IPS-18a (cell line): ENCODE results near the gene RHOF.

Experiments
- H3K27ac ChIP-seq: one replicate; pipeline ENCODE4 v1.5.1; 2013; ENCODE audit warnings: low read length
- H3K27me3 ChIP-seq: one replicate; pipeline ENCODE4 v1.6.1; 2013; ENCODE audit warnings: mild to moderate bottlenecking, low read length; ENCODE audit not compliant: control insufficient read depth, insufficient read depth
- H3K36me3 ChIP-seq: one replicate; pipeline ENCODE4 v1.6.1; 2013; ENCODE audit warnings: low read depth, low read length; ENCODE audit not compliant: control insufficient read depth
- H3K4me1 ChIP-seq: one replicate; pipeline ENCODE4 v1.6.1; 2013; ENCODE audit warnings: low read depth, low read length; ENCODE audit not compliant: control insufficient read depth
- H3K4me3 ChIP-seq: one replicate; pipeline ENCODE4 v1.5.1; 2013; ENCODE audit warnings: low read length
- H3K9ac ChIP-seq: one replicate; pipeline ENCODE4 v1.6.1; 2013; ENCODE audit warnings: mild to moderate bottlenecking, low read length, moderate library complexity
- H3K9me3 ChIP-seq: one replicate; pipeline ENCODE4 v1.6.1; 2013; ENCODE audit warnings: low read depth, low read length; ENCODE audit not compliant: control insufficient read depth

RHOF gene

GRCh38 chr12:121793440-121793837 lies at the start of gene RHOF:
RHOF (minus strand) TSS chr12:121793688; CDS start chr12:121793633, 55 bp downstream.
- H3K4me3 ChIP-seq, result peak within 1 kb of the TSS; percentile 64
- H3K9ac ChIP-seq, result peak within 1 kb of the TSS; percentile 14
- H3K27me3 ChIP-seq, result no peaks in the 10 kb centered on the region
- no peaks in the 10 kb centered on the region for H3K9me3 ChIP-seq
- no peaks in the 10 kb centered on the region for H3K36me3 ChIP-seq
- H3K27ac ChIP-seq, result no peak within 1 kb of the TSS
- peaks cover 19% of the 10 kb centered on the region for H3K4me1 ChIP-seq

GRCh38 chr12:121839993-121840761 lies 46.7 kb upstream of the RHOF start:
- no peak overlapping the region for H3K27ac ChIP-seq
- no peaks in the 10 kb centered on the region for H3K27me3 ChIP-seq
- H3K36me3 ChIP-seq, result no peaks in the 10 kb centered on the region
- no peaks in the 10 kb centered on the region for H3K4me1 ChIP-seq
- no peaks in the 10 kb centered on the region for H3K9me3 ChIP-seq
- peak overlapping the region; percentile 49 for H3K9ac ChIP-seq
- peak overlapping the region; percentile 78 for H3K4me3 ChIP-seq

- no peaks in the 10 kb centered on the region for H3K4me1 ChIP-seq
- H3K36me3 ChIP-seq, result no peaks in the 10 kb centered on the region
- no peaks in the 10 kb centered on the region for H3K9me3 ChIP-seq
- peak overlapping the region; percentile 49 for H3K9ac ChIP-seq
- H3K27me3 ChIP-seq, result no peaks in the 10 kb centered on the region
- H3K4me3 ChIP-seq, result peak overlapping the region; percentile 78
- H3K27ac ChIP-seq, result no peak overlapping the region
Observed at GRCh38 chr12:121839106-121839992, 45.9 kb upstream of the RHOF start.

- H3K9me3 ChIP-seq, result no peaks in the 10 kb centered on the region
- H3K9ac ChIP-seq, result no peak overlapping the region
- no peaks in the 10 kb centered on the region for H3K4me1 ChIP-seq
- no peaks in the 10 kb centered on the region for H3K27me3 ChIP-seq
- no peak overlapping the region for H3K4me3 ChIP-seq
- no peaks in the 10 kb centered on the region for H3K36me3 ChIP-seq
- H3K27ac ChIP-seq, result no peak overlapping the region
Observed at GRCh38 chr12:121838126-121838525, 44.6 kb upstream of the RHOF start.

GRCh38 chr12:121837680-121838079 lies 44.2 kb upstream of the RHOF start:
- H3K27ac ChIP-seq, result no peak overlapping the region
- no peak overlapping the region for H3K4me3 ChIP-seq
- H3K9me3 ChIP-seq, result no peaks in the 10 kb centered on the region

GRCh38 chr12:121831571-121832245 lies 38.2 kb upstream of the RHOF start:
- Histone ChIP-seq H3K36me3 (peaks cover 21% of the 10 kb centered on the region), H3K27me3 (no peaks in the 10 kb centered on the region)

More at GRCh38 chr12:121837680-121838079, 44.2 kb upstream of the RHOF start:
- no peak overlapping the region for H3K9ac ChIP-seq
- no peaks in the 10 kb centered on the region for H3K36me3 ChIP-seq
- H3K4me1 ChIP-seq, result no peaks in the 10 kb centered on the region
- no peaks in the 10 kb centered on the region for H3K27me3 ChIP-seq

GRCh38 chr12:121830588-121831265 lies 37.2 kb upstream of the RHOF start:
- Histone ChIP-seq H3K9ac (no peak overlapping the region), H3K4me1 (no peaks in the 10 kb centered on the region), H3K36me3 (peaks cover 21% of the 10 kb centered on the region), H3K4me3 (no peak overlapping the region), H3K27me3 (no peaks in the 10 kb centered on the region), H3K27ac (no peak overlapping the region), H3K9me3 (no peaks in the 10 kb centered on the region)

More at GRCh38 chr12:121831571-121832245, 38.2 kb upstream of the RHOF start:
- Histone ChIP-seq H3K4me1 (no peaks in the 10 kb centered on the region), H3K9me3 (no peaks in the 10 kb centered on the region), H3K27ac (no peak overlapping the region), H3K9ac (no peak overlapping the region), H3K4me3 (no peak overlapping the region)

GRCh38 chr12:121830134-121830533 lies 36.6 kb upstream of the RHOF start:
- Histone ChIP-seq H3K27me3 (no peaks in the 10 kb centered on the region), H3K4me1 (no peaks in the 10 kb centered on the region), H3K27ac (no peak overlapping the region), H3K9me3 (no peaks in the 10 kb centered on the region), H3K36me3 (peaks cover 21% of the 10 kb centered on the region), H3K9ac (no peak overlapping the region), H3K4me3 (no peak overlapping the region)

GRCh38 chr12:121829250-121829918 lies 35.9 kb upstream of the RHOF start:
- H3K4me3 ChIP-seq, result no peak overlapping the region
- H3K4me1 ChIP-seq, result no peaks in the 10 kb centered on the region
- H3K27me3 ChIP-seq, result no peaks in the 10 kb centered on the region
- peaks cover 21% of the 10 kb centered on the region for H3K36me3 ChIP-seq
- no peak overlapping the region for H3K27ac ChIP-seq
- no peak overlapping the region for H3K9ac ChIP-seq
- H3K9me3 ChIP-seq, result no peaks in the 10 kb centered on the region

GRCh38 chr12:121828826-121829225 lies 35.3 kb upstream of the RHOF start:
- Histone ChIP-seq H3K9me3 (no peaks in the 10 kb centered on the region), H3K36me3 (peaks cover 25% of the 10 kb centered on the region), H3K4me3 (no peak overlapping the region), H3K27ac (no peak overlapping the region), H3K27me3 (no peaks in the 10 kb centered on the region), H3K9ac (no peak overlapping the region), H3K4me1 (no peaks in the 10 kb centered on the region)
